Loucy (cell line): ENCODE measurements around the gene RAD51B.

Source experiments
- CTCF ChIP-seq: fragments of 200-600 bp; sonication (generic); conservative IDR thresholded peaks from 2 replicates; pipeline ENCODE4 v1.5.1; 2014; ENCODE audit warnings: mild to moderate bottlenecking, antibody characterized with exemption, low read length
- EZH2phosphoT487 ChIP-seq: fragments of 200-600 bp; IDR thresholded peaks from 2 replicates; pipeline ENCODE4 v1.6.1; 2018; ENCODE audit warnings: antibody characterized with exemption, mild to moderate bottlenecking, moderate library complexity, borderline replicate concordance

- TF ChIP-seq CTCF, result 0 out of 2 replicates have a peak, but pooled peaks have one; percentile 18
- no peak for TF ChIP-seq EZH2phosphoT487
These were observed 543.9 kb downstream of the RAD51B start for GRCh38 chr14:68363466-68363842.
